Activated T-helper 1 cell treated with anti-CD3 and anti-CD28 coated beads, Interleukin-12 subunit alpha, Interleukin-12 subunit beta, Interleukin-2, Interleukin-4 antibody, amounts not matched to agents 30 ng/mL and 10 ng/mL and 1 ng/mL, durations not matched to agents 14 hours and 24 hours and 36 hours (primary cell): ENCODE results near the gene TRIM17. TPM values are rescaled to one million over a fixed set of nuclear protein-coding genes. Genes with fewer than 3 reads are reported as not detected.
A peak's percentile ranks its signal among the peaks of the same experiment; 100 is the strongest.

Source experiments
- DNase-seq: peaks from one replicate; pipeline ENCODE4 v3.0.0; 2021; ENCODE audit warnings: low spot score
- H3K27ac Mint-ChIP-seq: one replicate; pipeline ENCODE4 v1.8.0; 2021; ENCODE audit warnings: mild to moderate bottlenecking, mixed read lengths
- H3K27me3 Mint-ChIP-seq: one replicate; pipeline ENCODE4 v1.8.0; 2022; ENCODE audit warnings: mild to moderate bottlenecking, moderate library complexity, mixed read lengths; ENCODE audit not compliant: insufficient read depth
- H3K36me3 Mint-ChIP-seq: one replicate; pipeline ENCODE4 v1.8.0; 2021; ENCODE audit warnings: low read depth, mixed read lengths
- H3K4me1 Mint-ChIP-seq: one replicate; pipeline ENCODE4 v1.8.0; 2021; ENCODE audit warnings: low read depth, mixed read lengths
- H3K4me3 Mint-ChIP-seq: one replicate; pipeline ENCODE4 v1.8.0; 2021; ENCODE audit warnings: mild to moderate bottlenecking, moderate library complexity, mixed read lengths
- H3K9me3 Mint-ChIP-seq: one replicate; pipeline ENCODE4 v1.8.0; 2021; ENCODE audit warnings: mixed read lengths
- intact Hi-C: fragments of 100-400 bp; cut with micrococcal nuclease; formaldehyde crosslinking; loops from one replicate; pipeline ENCODE4 v1.15.1; 2024
- total RNA-seq: library from RNA; stranded (reverse); gene quantifications from 2 replicates; pipeline ENCODE4 v1.2.3, GENCODE V29; 2022

Gene TRIM17
- total RNA-seq, 1 donor from 2014 or later: 1.7 TPM

- H3K27me3 Mint-ChIP-seq: peaks cover 13% of the 10 kb centered on the region
- peaks cover 6% of the 10 kb centered on the region for H3K4me1 Mint-ChIP-seq
- DNase-seq: no peak
- no peak overlapping the region for H3K4me3 Mint-ChIP-seq
- intact Hi-C loops: no loop called here
- peaks cover 3% of the 10 kb centered on the region for H3K36me3 Mint-ChIP-seq
- no peaks in the 10 kb centered on the region for H3K9me3 Mint-ChIP-seq
- no peak overlapping the region for H3K27ac Mint-ChIP-seq
Measured at GRCh38 chr1:228423404-228424053, 6.9 kb upstream of the TRIM17 start.

- DNase-seq: no peak
- Mint-ChIP-seq H3K27ac (no peak overlapping the region), H3K36me3 (peaks cover 3% of the 10 kb centered on the region), H3K9me3 (no peaks in the 10 kb centered on the region), H3K27me3 (peaks cover 4% of the 10 kb centered on the region), H3K4me1 (peaks cover 12% of the 10 kb centered on the region), H3K4me3 (no peak overlapping the region)
- intact Hi-C loops: no loop called here
Measured at GRCh38 chr1:228420968-228421826, 4.5 kb upstream of the TRIM17 start.

- Mint-ChIP-seq H3K9me3 (no peaks in the 10 kb centered on the region), H3K4me3 (peak overlapping the region; percentile 77), H3K27ac (no peak overlapping the region), H3K36me3 (peaks cover 3% of the 10 kb centered on the region), H3K27me3 (peaks cover 7% of the 10 kb centered on the region), H3K4me1 (peaks cover 20% of the 10 kb centered on the region)
- DNase-seq: no peak
- intact Hi-C loops: loop anchor here (2.0 kb wide), 1 partner anchor 47 kb away; no protein-coding TSS in a partner anchor
Measured at GRCh38 chr1:228417483-228418203, 982 bp upstream of the TRIM17 start.

- no peak for DNase-seq
- Mint-ChIP-seq H3K9me3 (no peaks in the 10 kb centered on the region), H3K4me3 (peak overlapping the region; percentile 77), H3K4me1 (peaks cover 20% of the 10 kb centered on the region), H3K27me3 (peaks cover 7% of the 10 kb centered on the region), H3K27ac (no peak overlapping the region), H3K36me3 (peaks cover under 1% of the 10 kb centered on the region)
- intact Hi-C loops: loop anchor here (2.0 kb wide), 1 partner anchor 48 kb away; no protein-coding TSS in a partner anchor
Measured at GRCh38 chr1:228417061-228417460, 400 bp upstream of the TRIM17 start.

- Mint-ChIP-seq H3K27me3 (peaks cover 7% of the 10 kb centered on the region), H3K9me3 (no peaks in the 10 kb centered on the region), H3K27ac (no peak overlapping the region), H3K4me1 (peaks cover 14% of the 10 kb centered on the region), H3K36me3 (no peaks in the 10 kb centered on the region), H3K4me3 (peak overlapping the region; percentile 66)
- intact Hi-C loops: loop anchor here (1.0 to 2.0 kb wide), 3 partner anchors 9 to 49 kb away; a partner anchor contains a TSS
- no peak for DNase-seq
Measured at GRCh38 chr1:228415853-228416216, 826 bp downstream of the TRIM17 start.

GRCh38 chr1:228415221-228415620 lies 1.4 kb downstream of the TRIM17 start:
- Mint-ChIP-seq H3K4me3 (peak overlapping the region; percentile 66), H3K36me3 (peaks cover 2% of the 10 kb centered on the region), H3K27me3 (peaks cover 7% of the 10 kb centered on the region), H3K4me1 (peaks cover 14% of the 10 kb centered on the region), H3K9me3 (no peaks in the 10 kb centered on the region), H3K27ac (no peak overlapping the region)
- intact Hi-C loops: no loop called here
- DNase-seq: no peak

- Mint-ChIP-seq H3K27me3 (peaks cover 7% of the 10 kb centered on the region), H3K4me1 (peaks cover 14% of the 10 kb centered on the region), H3K9me3 (no peaks in the 10 kb centered on the region), H3K27ac (no peak overlapping the region), H3K36me3 (peaks cover 5% of the 10 kb centered on the region), H3K4me3 (no peak overlapping the region)
- intact Hi-C loops: no loop called here
- DNase-seq: no peak
Measured at GRCh38 chr1:228414511-228415211, 2.0 kb downstream of the TRIM17 start.

GRCh38 chr1:228413241-228414010 lies 3.2 kb downstream of the TRIM17 start:
- Mint-ChIP-seq H3K9me3 (no peaks in the 10 kb centered on the region), H3K4me1 (peaks cover 18% of the 10 kb centered on the region), H3K27me3 (peaks cover 3% of the 10 kb centered on the region), H3K4me3 (no peak overlapping the region), H3K36me3 (peaks cover 5% of the 10 kb centered on the region), H3K27ac (no peak overlapping the region)
- no peak for DNase-seq
- intact Hi-C loops: no loop called here

- peaks cover 3% of the 10 kb centered on the region for H3K27me3 Mint-ChIP-seq
- no peak for DNase-seq
- peaks cover 18% of the 10 kb centered on the region for H3K4me1 Mint-ChIP-seq
- no peak overlapping the region for H3K27ac Mint-ChIP-seq
- H3K9me3 Mint-ChIP-seq: no peaks in the 10 kb centered on the region
- peaks cover 5% of the 10 kb centered on the region for H3K36me3 Mint-ChIP-seq
- no peak overlapping the region for H3K4me3 Mint-ChIP-seq
- intact Hi-C loops: no loop called here
Measured at GRCh38 chr1:228411548-228412430, 4.9 kb downstream of the TRIM17 start.

- peaks cover 5% of the 10 kb centered on the region for H3K36me3 Mint-ChIP-seq
- intact Hi-C loops: no loop called here
- H3K27ac Mint-ChIP-seq: no peak overlapping the region
- no peaks in the 10 kb centered on the region for H3K9me3 Mint-ChIP-seq
- H3K4me3 Mint-ChIP-seq: no peak overlapping the region
- H3K27me3 Mint-ChIP-seq: peaks cover 3% of the 10 kb centered on the region
- DNase-seq: no peak
- peaks cover 18% of the 10 kb centered on the region for H3K4me1 Mint-ChIP-seq
Measured at GRCh38 chr1:228411121-228411520, 5.5 kb downstream of the TRIM17 start.

- H3K36me3 Mint-ChIP-seq: peaks cover 5% of the 10 kb centered on the region
- H3K27me3 Mint-ChIP-seq: peaks cover 2% of the 10 kb centered on the region
- peaks cover 14% of the 10 kb centered on the region for H3K4me1 Mint-ChIP-seq
- no peak overlapping the region for H3K4me3 Mint-ChIP-seq
- no peak for DNase-seq
- intact Hi-C loops: no loop called here
- no peak overlapping the region for H3K27ac Mint-ChIP-seq
- no peaks in the 10 kb centered on the region for H3K9me3 Mint-ChIP-seq
Measured at GRCh38 chr1:228410671-228411070, 6.0 kb downstream of the TRIM17 start.
